HG03196 (cell line): ENCODE data around the gene WRAP73.

Experiments used
- ATAC-seq: cut with Tn5 transposase; IDR thresholded peaks from one replicate; pipeline ENCODE4 v1.9.1; 2021; ENCODE audit not compliant: unreplicated experiment

Gene WRAP73

GRCh38 chr1:3669421-3669821 lies 19.5 kb upstream of the WRAP73 start:
- no peak for ATAC-seq

GRCh38 chr1:3668585-3669300 lies 18.8 kb upstream of the WRAP73 start:
- no peak for ATAC-seq

- ATAC-seq = no peak
These were observed 18.2 kb upstream of the WRAP73 start for GRCh38 chr1:3668148-3668547.

GRCh38 chr1:3664700-3665375 lies 14.9 kb upstream of the WRAP73 start:
- ATAC-seq = no peak

GRCh38 chr1:3663999-3664699 lies 14.2 kb upstream of the WRAP73 start:
- ATAC-seq = no peak

GRCh38 chr1:3662080-3662671 lies 12.3 kb upstream of the WRAP73 start:
- ATAC-seq = no peak

- ATAC-seq = no peak
These were observed 11.7 kb upstream of the WRAP73 start for GRCh38 chr1:3661631-3662030.

GRCh38 chr1:3660704-3661103 lies 10.8 kb upstream of the WRAP73 start:
- no peak for ATAC-seq

DNA sequence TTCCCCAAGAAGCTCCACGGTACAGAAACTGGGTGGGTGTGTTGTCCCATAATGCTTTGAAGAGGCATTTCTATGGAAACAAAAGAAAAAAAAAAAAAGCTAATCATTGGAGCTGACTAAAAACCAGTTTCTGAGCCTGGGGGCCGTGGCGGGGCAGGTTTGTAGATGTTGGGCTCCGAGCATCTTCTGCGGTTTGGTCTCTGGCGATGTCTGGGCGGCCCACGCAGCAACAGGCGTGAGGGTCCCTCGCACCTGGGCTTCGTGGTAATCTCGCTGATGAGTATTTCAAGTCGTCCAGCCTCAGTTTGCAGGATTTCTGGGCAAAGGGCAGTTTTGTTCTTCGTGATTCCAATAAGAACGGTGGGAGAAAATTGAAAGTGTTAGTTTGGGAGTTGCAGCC lies 9.2 kb upstream of the WRAP73 start:
- no peak for ATAC-seq

DNA sequence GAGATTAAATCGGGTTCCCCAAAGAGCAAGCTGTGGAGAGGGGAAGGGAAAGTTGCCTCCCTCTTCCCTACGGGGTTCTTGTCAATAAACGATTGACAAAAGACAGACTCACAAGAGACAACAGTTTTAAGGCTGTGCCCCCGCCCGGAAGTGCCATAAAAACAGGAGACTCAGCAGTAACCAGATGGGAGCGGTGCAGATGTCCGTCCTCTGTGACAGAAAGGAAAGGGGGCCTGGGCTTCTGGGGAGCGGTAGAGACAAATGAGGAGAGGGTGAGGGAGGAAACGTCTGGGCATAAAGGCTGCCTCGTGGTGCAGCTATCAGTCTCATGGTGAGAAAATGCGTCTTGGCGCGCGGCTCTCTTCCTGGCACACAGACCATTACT lies 8.3 kb upstream of the WRAP73 start:
- no peak for ATAC-seq

GRCh38 chr1:3657578-3658230 lies 7.8 kb upstream of the WRAP73 start:
- no peak for ATAC-seq

DNA sequence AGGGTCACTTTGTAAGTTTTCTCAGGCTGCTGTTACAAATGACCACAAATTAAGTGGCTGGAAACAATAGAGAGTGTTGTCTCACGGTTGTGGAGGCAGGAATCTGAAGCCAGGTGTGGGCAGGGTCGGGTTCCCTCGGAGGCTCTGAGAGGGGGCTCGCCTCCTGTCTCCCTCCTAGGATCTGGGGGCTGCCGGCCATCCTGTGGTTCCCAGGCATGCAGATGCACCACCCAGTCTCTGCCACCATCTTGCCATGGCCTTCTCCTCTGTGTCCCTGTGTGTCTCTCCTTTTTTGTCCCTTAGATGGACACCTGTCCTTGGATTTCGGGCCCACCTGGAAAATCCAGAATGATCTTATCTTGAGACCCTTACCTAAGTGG lies 7.2 kb upstream of the WRAP73 start:
- peak; percentile 2 for ATAC-seq

GRCh38 chr1:3656450-3657095 lies 6.7 kb upstream of the WRAP73 start:
- ATAC-seq = peak; percentile 54

GRCh38 chr1:3654549-3655281 lies 4.8 kb upstream of the WRAP73 start:
- ATAC-seq = no peak

GRCh38 chr1:3653286-3653618 lies 3.3 kb upstream of the WRAP73 start:
- ATAC-seq = no peak

GRCh38 chr1:3652548-3653285 lies 2.8 kb upstream of the WRAP73 start:
- no peak for ATAC-seq

GRCh38 chr1:3651930-3652547 lies 2.1 kb upstream of the WRAP73 start, which contains the start of gene TP73:
Gene TP73 (plus strand): TSS chr1:3652516. CDS start chr1:3682366, 29,850 bp downstream.
- no peak for ATAC-seq

DNA sequence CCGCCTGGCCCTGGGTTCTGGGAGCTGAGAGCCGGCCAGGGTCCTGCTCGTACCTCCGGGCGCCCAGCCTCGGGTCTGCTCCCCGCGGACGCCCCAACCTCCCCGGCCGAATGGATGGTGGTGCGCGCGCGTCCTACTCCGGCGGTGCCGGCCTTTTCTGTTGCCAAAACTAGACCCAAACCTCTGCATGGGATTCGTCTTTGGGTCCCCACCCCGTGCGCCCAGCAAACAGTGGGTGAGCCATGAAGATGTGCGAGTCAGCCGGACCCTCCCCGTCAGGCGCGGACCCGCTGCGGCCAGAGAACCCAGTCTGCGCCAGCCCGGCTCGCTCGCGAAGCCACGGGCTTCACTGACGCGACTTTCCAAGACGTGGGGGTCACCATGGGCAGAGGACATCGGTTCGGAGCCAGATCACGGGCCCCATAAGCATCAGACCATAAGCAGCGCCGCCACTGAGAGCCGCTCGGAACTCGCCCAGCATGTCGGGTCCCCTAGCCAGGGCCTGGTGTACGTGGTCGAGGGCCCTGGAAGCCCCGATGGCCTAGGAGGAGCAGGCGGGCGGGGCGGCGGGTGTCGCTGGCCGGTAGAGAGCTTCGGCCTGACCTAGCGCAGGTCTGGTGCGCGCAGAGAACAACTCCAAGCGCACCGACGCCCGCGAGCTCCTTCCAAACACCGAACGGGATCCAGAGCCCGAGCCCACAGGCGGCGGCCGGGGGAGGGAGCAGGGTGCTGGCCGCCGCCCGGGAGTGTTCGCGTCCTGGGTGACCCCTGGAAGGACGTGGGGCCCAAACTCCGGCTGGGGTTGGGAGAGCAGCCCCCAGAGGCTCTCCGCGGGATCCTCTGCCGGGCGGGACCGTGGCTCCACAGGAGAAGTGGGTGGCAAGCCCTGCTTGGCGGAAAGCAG lies 1.4 kb upstream of the WRAP73 start:
- ATAC-seq = no peak
